Mucosa of stomach (tissue), 1 donor: ENCODE results near the gene PLXNA2.

Experiments used
- H3K27me3 ChIP-seq: one replicate; pipeline ENCODE4 v1.7.0; 2013; ENCODE audit warnings: mild to moderate bottlenecking, low read length; ENCODE audit not compliant: control insufficient read depth, insufficient read depth
- H3K36me3 ChIP-seq: one replicate; pipeline ENCODE4 v1.7.0; 2013; ENCODE audit warnings: low read length; ENCODE audit not compliant: control insufficient read depth, insufficient read depth
- H3K4me1 ChIP-seq: one replicate; pipeline ENCODE4 v1.7.0; 2013; ENCODE audit warnings: mild to moderate bottlenecking, low read length; ENCODE audit not compliant: control insufficient read depth, insufficient read depth
- H3K4me3 ChIP-seq: one replicate; pipeline ENCODE4 v1.7.0; 2013; ENCODE audit warnings: low read length
- H3K9ac ChIP-seq: one replicate; pipeline ENCODE4 v1.7.0; 2013; ENCODE audit warnings: mild to moderate bottlenecking, low read length, moderate library complexity
- H3K9me3 ChIP-seq: one replicate; pipeline ENCODE4 v1.7.0; 2013; ENCODE audit warnings: mild to moderate bottlenecking, low read length, moderate library complexity; ENCODE audit not compliant: control insufficient read depth
- donor health status: Pancreatic carcinoma.

Gene PLXNA2

GRCh38 chr1:208058267-208058666 lies 185.9 kb downstream of the PLXNA2 start:
- H3K9ac ChIP-seq: no peak overlapping the region
- H3K36me3 ChIP-seq: peaks cover 8% of the 10 kb centered on the region
- H3K4me1 ChIP-seq: peaks cover 33% of the 10 kb centered on the region
- no peaks in the 10 kb centered on the region for H3K27me3 ChIP-seq
- H3K4me3 ChIP-seq: no peak overlapping the region
- no peaks in the 10 kb centered on the region for H3K9me3 ChIP-seq

DNA sequence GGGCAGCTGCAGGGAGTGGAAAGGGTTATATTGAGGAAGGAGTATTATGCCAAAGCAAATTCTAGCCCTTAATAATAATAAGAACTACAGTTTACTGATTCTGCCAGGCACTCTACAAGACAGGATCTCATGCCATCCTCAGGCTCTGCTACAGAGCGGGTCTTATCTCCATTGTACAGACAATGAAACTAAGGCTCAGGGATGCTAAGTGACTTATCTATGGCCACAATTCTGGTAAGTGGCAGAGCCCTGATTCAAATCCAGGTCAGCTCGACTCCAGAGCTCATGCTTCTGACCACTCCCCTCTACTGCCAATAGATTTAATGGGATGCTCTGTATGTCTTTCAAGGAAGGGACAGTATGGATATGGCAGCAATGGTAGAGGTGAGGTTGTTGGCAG lies 187.1 kb downstream of the PLXNA2 start:
- Histone ChIP-seq H3K36me3 (peaks cover 8% of the 10 kb centered on the region), H3K9me3 (no peaks in the 10 kb centered on the region), H3K9ac (no peak overlapping the region), H3K4me3 (no peak overlapping the region), H3K27me3 (no peaks in the 10 kb centered on the region), H3K4me1 (peaks cover 33% of the 10 kb centered on the region)

- H3K27me3 ChIP-seq: no peaks in the 10 kb centered on the region
- no peak overlapping the region for H3K4me3 ChIP-seq
- no peaks in the 10 kb centered on the region for H3K9me3 ChIP-seq
- H3K4me1 ChIP-seq: peaks cover 32% of the 10 kb centered on the region
- H3K9ac ChIP-seq: no peak overlapping the region
- peaks cover 8% of the 10 kb centered on the region for H3K36me3 ChIP-seq
These were observed 188.6 kb downstream of the PLXNA2 start for GRCh38 chr1:208055535-208055934.

- Histone ChIP-seq H3K4me1 (peaks cover 26% of the 10 kb centered on the region), H3K9me3 (no peaks in the 10 kb centered on the region), H3K36me3 (peaks cover 8% of the 10 kb centered on the region), H3K4me3 (no peak overlapping the region), H3K9ac (no peak overlapping the region), H3K27me3 (no peaks in the 10 kb centered on the region)
These were observed 189.2 kb downstream of the PLXNA2 start for GRCh38 chr1:208054911-208055379.

DNA sequence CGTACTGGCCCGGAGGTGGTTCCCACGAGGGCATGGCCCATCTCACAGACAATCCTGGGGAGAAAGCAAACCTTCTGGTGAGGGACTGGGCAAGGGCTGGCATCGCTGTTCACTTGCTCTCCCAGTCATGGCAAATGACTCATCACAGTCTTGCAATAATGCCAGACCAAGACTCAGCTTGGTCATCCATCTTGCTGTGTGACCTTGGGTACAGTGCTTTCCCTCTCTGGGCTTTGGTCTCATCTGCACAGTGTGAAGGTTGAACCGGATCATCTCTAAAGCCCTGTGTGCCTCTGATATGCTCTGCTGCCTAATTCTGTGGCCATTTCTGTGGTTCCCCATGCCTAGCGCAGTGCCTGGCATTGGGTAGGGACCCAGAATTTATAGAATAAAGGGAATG lies 189.7 kb downstream of the PLXNA2 start:
- Histone ChIP-seq H3K9ac (no peak overlapping the region), H3K9me3 (no peaks in the 10 kb centered on the region), H3K36me3 (peaks cover 11% of the 10 kb centered on the region), H3K27me3 (no peaks in the 10 kb centered on the region), H3K4me1 (peaks cover 21% of the 10 kb centered on the region), H3K4me3 (no peak overlapping the region)

DNA sequence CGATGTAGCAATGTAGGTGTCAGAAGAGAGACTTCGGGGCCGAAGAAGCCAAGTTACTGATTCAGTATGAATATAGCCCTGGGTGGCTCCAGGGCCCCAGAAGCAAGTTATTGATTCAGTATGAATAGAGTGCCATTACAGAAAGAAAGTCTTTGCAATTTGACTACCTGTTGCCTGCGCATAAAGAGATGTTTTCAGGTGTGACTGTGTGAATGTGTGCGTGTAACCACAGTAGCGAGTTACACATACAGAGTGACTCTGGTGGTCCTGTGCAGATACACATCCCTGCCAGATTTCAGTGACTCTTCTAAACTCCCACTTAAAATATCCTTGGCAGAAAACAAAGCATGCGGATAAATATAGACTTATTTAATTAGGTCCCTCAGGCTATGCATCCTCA lies 190.5 kb downstream of the PLXNA2 start:
- peaks cover 14% of the 10 kb centered on the region for H3K4me1 ChIP-seq
- H3K4me3 ChIP-seq: no peak overlapping the region
- H3K9ac ChIP-seq: no peak overlapping the region
- no peaks in the 10 kb centered on the region for H3K9me3 ChIP-seq
- H3K27me3 ChIP-seq: no peaks in the 10 kb centered on the region
- H3K36me3 ChIP-seq: peaks cover 13% of the 10 kb centered on the region

DNA sequence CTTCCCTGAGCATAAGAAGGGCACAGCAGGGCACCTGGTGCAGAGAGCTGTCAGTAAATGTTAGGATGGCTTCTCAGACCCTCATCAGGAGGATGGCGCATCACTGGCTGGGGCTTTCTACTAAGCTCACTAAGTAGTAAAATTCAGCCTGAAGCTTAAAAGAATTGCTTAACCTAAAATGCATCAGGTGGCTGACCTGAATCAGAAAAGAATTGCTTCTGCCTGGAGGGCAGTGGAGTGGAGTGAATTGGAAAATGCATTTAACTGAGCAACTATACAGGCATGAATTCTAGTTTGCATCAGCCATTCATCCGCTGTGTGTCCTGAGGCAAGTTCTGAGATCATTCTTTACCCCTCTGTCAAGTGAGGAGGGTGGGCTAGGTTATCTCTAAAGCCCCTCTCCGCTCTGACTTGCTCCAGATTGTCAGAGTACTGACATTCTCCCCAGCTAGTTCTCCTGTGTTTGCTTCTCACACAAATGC lies 191.2 kb downstream of the PLXNA2 start:
- H3K9ac ChIP-seq: no peak overlapping the region
- H3K9me3 ChIP-seq: no peaks in the 10 kb centered on the region
- H3K4me1 ChIP-seq: peaks cover 14% of the 10 kb centered on the region
- H3K36me3 ChIP-seq: peaks cover 13% of the 10 kb centered on the region
- H3K27me3 ChIP-seq: no peaks in the 10 kb centered on the region
- no peak overlapping the region for H3K4me3 ChIP-seq

- H3K4me1 ChIP-seq: peaks cover 14% of the 10 kb centered on the region
- H3K9ac ChIP-seq: no peak overlapping the region
- H3K4me3 ChIP-seq: no peak overlapping the region
- H3K9me3 ChIP-seq: no peaks in the 10 kb centered on the region
- H3K36me3 ChIP-seq: peaks cover 13% of the 10 kb centered on the region
- no peaks in the 10 kb centered on the region for H3K27me3 ChIP-seq
These were observed 192.0 kb downstream of the PLXNA2 start for GRCh38 chr1:208052135-208052534.

DNA sequence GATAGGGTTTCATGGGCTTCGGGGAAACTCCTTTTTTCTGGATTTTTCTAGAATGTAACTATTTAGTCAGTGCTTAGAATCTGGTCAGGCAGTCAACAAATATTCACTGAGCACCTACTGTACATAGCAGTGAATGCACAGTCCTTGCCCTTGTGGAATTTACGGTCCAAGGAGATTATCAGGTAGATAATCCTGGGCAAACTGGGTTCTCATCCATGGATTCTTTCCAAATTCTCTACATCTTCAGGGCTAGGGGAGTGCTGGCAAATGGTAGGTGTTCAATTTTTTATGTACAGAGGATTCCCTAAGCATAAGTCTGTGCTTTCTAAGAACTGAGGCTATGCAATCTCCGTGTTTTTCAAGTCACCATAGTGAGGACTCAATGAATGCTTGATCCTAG lies 192.5 kb downstream of the PLXNA2 start:
- Histone ChIP-seq H3K27me3 (no peaks in the 10 kb centered on the region), H3K9me3 (no peaks in the 10 kb centered on the region), H3K4me1 (peaks cover 14% of the 10 kb centered on the region), H3K36me3 (peaks cover 13% of the 10 kb centered on the region), H3K9ac (no peak overlapping the region), H3K4me3 (no peak overlapping the region)

DNA sequence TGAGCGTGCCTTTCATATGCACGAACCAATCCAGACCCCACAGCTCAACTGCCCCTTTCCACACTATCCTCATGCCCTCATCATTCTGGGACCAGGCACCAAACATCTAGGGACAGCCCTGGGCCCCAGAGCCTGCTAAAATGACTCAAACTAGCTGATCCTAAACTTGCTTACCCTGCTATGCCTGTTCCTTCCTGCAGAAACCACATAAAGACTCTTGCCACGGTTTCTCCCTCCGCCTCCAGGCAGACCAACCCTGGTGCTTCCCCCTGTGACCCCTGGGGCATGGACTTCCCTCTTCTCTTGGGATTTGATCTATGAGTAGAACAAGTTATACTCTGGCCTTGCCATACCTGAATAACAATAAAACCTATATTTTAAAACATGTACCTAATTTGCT lies 195.3 kb downstream of the PLXNA2 start:
- Histone ChIP-seq H3K36me3 (peaks cover 11% of the 10 kb centered on the region), H3K9ac (no peak overlapping the region), H3K9me3 (no peaks in the 10 kb centered on the region), H3K4me3 (no peak overlapping the region), H3K27me3 (no peaks in the 10 kb centered on the region), H3K4me1 (no peaks in the 10 kb centered on the region)

GRCh38 chr1:208047975-208048374 lies 196.2 kb downstream of the PLXNA2 start:
- Histone ChIP-seq H3K9ac (no peak overlapping the region), H3K4me3 (no peak overlapping the region), H3K4me1 (no peaks in the 10 kb centered on the region), H3K36me3 (peaks cover 11% of the 10 kb centered on the region), H3K27me3 (no peaks in the 10 kb centered on the region), H3K9me3 (no peaks in the 10 kb centered on the region)

DNA sequence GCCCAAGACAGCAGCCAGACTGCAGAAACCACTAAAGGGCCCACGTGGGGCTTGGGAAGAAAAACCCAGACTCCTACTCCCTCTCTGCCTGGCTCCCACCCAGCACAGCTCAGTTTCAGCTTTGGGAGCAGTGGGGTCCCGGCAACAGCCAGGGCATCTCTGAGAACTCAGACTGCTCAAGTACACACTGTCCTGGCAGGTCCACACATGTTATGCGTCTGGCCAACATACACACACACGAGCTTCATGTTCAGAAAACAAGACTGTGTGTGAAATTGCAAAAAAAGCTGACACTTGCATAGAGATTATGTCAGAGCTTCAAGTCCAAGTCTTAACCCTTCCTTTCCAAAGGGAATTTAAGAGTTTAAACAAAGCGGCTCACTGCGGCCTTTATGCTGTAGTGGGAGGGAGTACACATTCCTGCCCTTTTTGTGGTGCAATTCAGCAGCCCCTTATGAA lies 196.7 kb downstream of the PLXNA2 start:
- H3K9ac ChIP-seq: no peak overlapping the region
- H3K9me3 ChIP-seq: no peaks in the 10 kb centered on the region
- H3K27me3 ChIP-seq: no peaks in the 10 kb centered on the region
- peaks cover 11% of the 10 kb centered on the region for H3K36me3 ChIP-seq
- H3K4me3 ChIP-seq: no peak overlapping the region
- H3K4me1 ChIP-seq: no peaks in the 10 kb centered on the region
